Motor neuron (in vitro differentiated cells): ENCODE results near the gene SH3BGRL3. TPM values are rescaled to one million over a fixed set of nuclear protein-coding genes. Genes with fewer than 3 reads are reported as not detected.

ENCODE experiments used
- total RNA-seq, 8 experiments: library from RNA; unstranded; fragments of 300-600 nt; gene quantifications; 2 replicates each; pipeline versions ENCODE4 v1.2.3 to v1.2.4, GENCODE V29; 2022

The SH3BGRL3 gene
- total RNA-seq, 8 experiments from 2014 or later, result 34.1 to 125 (median 45.5) TPM

Other genes starting within 250 kb of the SH3BGRL3 start
- gene SLC30A2, start 234.0 kb upstream of the SH3BGRL3 start, total RNA-seq, result 1 to 10 TPM in 4 of 8 experiments, under 1 TPM in 4; 0.10 to 5.7 (median 0.84) TPM
- gene TRIM63, start 212.5 kb upstream of the SH3BGRL3 start, total RNA-seq, result 1 to 10 TPM in 1 of 8 experiments, under 1 TPM in 2, not detected in 5; 0.29 to 1.0 (median 0.31) TPM
- gene PDIK1L, start 168.3 kb upstream of the SH3BGRL3 start, total RNA-seq, result 10 to 100 TPM in 6 of 8 experiments, 1 to 10 TPM in 2; 1.7 to 33.5 (median 24.1) TPM
- gene FAM110D, start 121.0 kb upstream of the SH3BGRL3 start, total RNA-seq, result 1 to 10 TPM in 1 of 8 experiments, under 1 TPM in 7; 0.15 to 1.1 (median 0.52) TPM
- 1 to 10 TPM in 2 of 8 experiments, under 1 TPM in 3, not detected in 3; 0.54 to 1.3 (median 0.92) TPM for gene C1orf232, start 111.1 kb upstream of the SH3BGRL3 start, total RNA-seq
- 100 to 1,000 TPM in 1 of 8 experiments, 10 to 100 TPM in 7; 29.9 to 109 (median 47.4) TPM for gene ZNF593, start 110.2 kb upstream of the SH3BGRL3 start, total RNA-seq
- gene ZNF593OS, start 108.3 kb upstream of the SH3BGRL3 start, total RNA-seq, result 1 to 10 TPM in 7 of 8 experiments, under 1 TPM in 1; 0.54 to 5.7 (median 3.5) TPM
- 1 to 10 TPM in 5 of 8 experiments, under 1 TPM in 3; 0.24 to 5.2 (median 2.1) TPM for gene CNKSR1, start 102.6 kb upstream of the SH3BGRL3 start, total RNA-seq
- gene CATSPER4, start 89.5 kb upstream of the SH3BGRL3 start, total RNA-seq, result under 1 TPM in 2 of 8 experiments, not detected in 6; 0.08 to 0.52 TPM
- gene CEP85, start 45.9 kb upstream of the SH3BGRL3 start, total RNA-seq, result 10 to 100 TPM in 7 of 8 experiments, 1 to 10 TPM in 1; 8.6 to 39.1 (median 19.6) TPM
- 10 to 100 TPM in 6 of 8 experiments, 1 to 10 TPM in 2; 5.0 to 28.2 (median 13.7) TPM for gene UBXN11, start 26.6 kb downstream of the SH3BGRL3 start, total RNA-seq
- under 1 TPM in 3 of 8 experiments, not detected in 5; 0.49 to 0.76 (median 0.71) TPM for gene CD52, start 37.9 kb downstream of the SH3BGRL3 start, total RNA-seq
- 1 to 10 TPM in 5 of 8 experiments, under 1 TPM in 3; 0.25 to 3.5 (median 2.1) TPM for gene CRYBG2, start 74.0 kb downstream of the SH3BGRL3 start, total RNA-seq
- 1 to 10 TPM in 1 of 8 experiments, under 1 TPM in 4, not detected in 3; 0.27 to 1.4 (median 0.63) TPM for gene ZNF683, start 92.7 kb downstream of the SH3BGRL3 start, total RNA-seq
- gene LIN28A, start 130.7 kb downstream of the SH3BGRL3 start, total RNA-seq, result 10 to 100 TPM in 1 of 8 experiments, 1 to 10 TPM in 3, under 1 TPM in 4; 0.14 to 66.0 (median 2.9) TPM
- 10 to 100 TPM; 42.7 to 86.2 (median 53.1) TPM for gene DHDDS, start 152.2 kb downstream of the SH3BGRL3 start, total RNA-seq
- 1,000 to 10,000 TPM in 1 of 8 experiments, 100 to 1,000 TPM in 7; 105 to 1,573 (median 517) TPM for gene HMGN2, start 192.4 kb downstream of the SH3BGRL3 start, total RNA-seq
- gene RPS6KA1, start 249.7 kb downstream of the SH3BGRL3 start, total RNA-seq, result 10 to 100 TPM in 2 of 8 experiments, 1 to 10 TPM in 6; 1.5 to 11.7 (median 6.0) TPM